Endothelial cell of umbilical vein (primary cell): Measurements from ENCODE around the gene ZNF234. TPM values are rescaled to one million over a fixed set of nuclear protein-coding genes. Genes with fewer than 3 reads are reported as not detected.

Experiments used
- BruUV-seq: library from RNA; stranded (reverse); fragments of 400-500 nt; replicated peaks from 2 replicates; lab custom pipeline; 2021; lab: Mats Ljungman, UMichigan
- CTCF ChIA-PET: fragments of 300-600, 350-600 bp; sonication (Branson Sonifier 250); formaldehyde crosslinking; loops from one replicate; lab custom pipeline; 2021; ENCODE audit warnings: antibody characterized with exemption, inconsistent platforms; lab: Charles Lee
- POLR2A ChIA-PET: fragments of 300-600, 350-600 bp; sonication (Branson Sonifier 250); formaldehyde crosslinking; loops from one replicate; lab custom pipeline; 2021; ENCODE audit warnings: antibody characterized with exemption, inconsistent platforms; lab: Charles Lee
- DNase-seq: peaks from one replicate; pipeline ENCODE4 v3.0.0-alpha.2; 2011; ENCODE audit warnings: low read depth, low spot score
- FAIRE-seq: peaks from 2 replicates; lab custom pipeline; 2011; peaks lifted over from hg19 to GRCh38; lab: Jason Lieb, UNC
- H2AFZ ChIP-seq: 2 replicates; pipeline ENCODE4 v1.6.0; 2012; ENCODE audit warnings: low read depth, low read length, control low read depth, inconsistent platforms
- H3K27ac ChIP-seq: 2 replicates; pipeline ENCODE4 v1.5.1; 2011; ENCODE audit warnings: low read depth, mild to moderate bottlenecking, control low read depth, low read length, moderate library complexity; ENCODE audit not compliant: insufficient read depth
- H3K27me3 ChIP-seq, 2 experiments: 2 replicates each; pipeline versions ENCODE4 v1.6.0 to v1.6.1; 2011; ENCODE audit warnings: low read length in 2 of 2, mixed read lengths in 1 of 2; ENCODE audit not compliant: control insufficient read depth in 2 of 2, insufficient read depth in 2 of 2
- H3K36me3 ChIP-seq, 2 experiments: 2 replicates in 1 of 2; 3 replicates in 1 of 2; pipeline ENCODE4 v1.5.1; 2011; ENCODE audit warnings: low read length in 2 of 2, mild to moderate bottlenecking in 1 of 2, moderate library complexity in 1 of 2; ENCODE audit not compliant: control insufficient read depth in 2 of 2, insufficient read depth in 2 of 2; ENCODE audit errors: extremely low read depth in 1 of 2
- H3K4me1 ChIP-seq: 3 replicates; pipeline ENCODE4 v1.5.1; 2011; ENCODE audit warnings: mild to moderate bottlenecking, low read length; ENCODE audit not compliant: control insufficient read depth, insufficient read depth; ENCODE audit errors: extremely low read depth
- H3K4me2 ChIP-seq: 2 replicates; pipeline ENCODE4 v1.6.1; 2011; ENCODE audit warnings: low read length, control low read depth, mixed read lengths; ENCODE audit not compliant: insufficient read depth
- H3K4me3 ChIP-seq, 3 experiments: fragments of 200-600 bp in 1 of 3; sonication (generic), shearing (Covaris generic) in 1 of 3; replicated peaks in 1 of 3; 2 replicates each; pipeline ENCODE4 v1.5.1; 2011 to 2016; ENCODE audit warnings: control low read depth in 3 of 3, low read length in 3 of 3, mild to moderate bottlenecking in 2 of 3, inconsistent platforms in 1 of 3, low read depth in 1 of 3, moderate library complexity in 1 of 3; ENCODE audit not compliant: insufficient read depth in 1 of 3
- H3K79me2 ChIP-seq: 2 replicates; pipeline ENCODE4 v1.6.0; 2012; ENCODE audit warnings: low read length, inconsistent platforms; ENCODE audit not compliant: control insufficient read depth, insufficient read depth
- H3K9ac ChIP-seq: replicated peaks from 2 replicates; pipeline ENCODE3; 2011; ENCODE audit warnings: low read length, control low read depth; ENCODE audit not compliant: insufficient read depth; ENCODE audit errors: extremely low read depth
- H3K9me1 ChIP-seq: replicated peaks from 3 replicates; pipeline ENCODE4 v1.6.0; 2011; ENCODE audit warnings: mild to moderate bottlenecking, low read length; ENCODE audit not compliant: control insufficient read depth, insufficient read depth; ENCODE audit errors: extremely low read depth
- H3K9me3 ChIP-seq: replicated peaks from 2 replicates; pipeline ENCODE4 v1.5.1; 2012; ENCODE audit warnings: low read length, inconsistent platforms; ENCODE audit not compliant: control insufficient read depth, insufficient read depth
- H4K20me1 ChIP-seq: replicated peaks from 2 replicates; pipeline ENCODE3; 2011; ENCODE audit warnings: mild to moderate bottlenecking, low read length; ENCODE audit not compliant: control insufficient read depth, insufficient read depth; ENCODE audit errors: extremely low read depth
- FOS ChIP-seq: IDR thresholded peaks from 2 replicates; pipeline ENCODE4 v1.6.1; 2011; ENCODE audit warnings: mild to moderate bottlenecking, low read length, moderate library complexity, borderline replicate concordance; ENCODE audit not compliant: insufficient read depth
- JUN ChIP-seq: IDR thresholded peaks from 2 replicates; pipeline ENCODE4 v1.6.1; 2011; ENCODE audit warnings: borderline replicate concordance, low read depth; ENCODE audit not compliant: insufficient read length, insufficient read depth
- MAX ChIP-seq: IDR thresholded peaks from 2 replicates; pipeline ENCODE4 v1.6.1; 2011; ENCODE audit not compliant: insufficient read depth, insufficient read length
- MYC ChIP-seq: IDR thresholded peaks from one replicate; pipeline ENCODE4 v1.6.1; 2011; ENCODE audit warnings: mild to moderate bottlenecking, low read depth, low read length
- dilution Hi-C: fragments of 300-500 bp; cut with MboI; formaldehyde crosslinking; loops from one replicate; pipeline ENCODE4 v1.15.0; 2019; ENCODE audit warnings: low sequenced_read_pairs; ENCODE audit not compliant: extremely low pct_ligation_motif_present
- intact Hi-C: fragments of 100-400 bp; cut with micrococcal nuclease; formaldehyde crosslinking; loops from one replicate; pipeline ENCODE4 v1.10.0; 2022
- polyA plus RNA-seq, 4 experiments: library from polyadenylated mRNA; depleted of rRNA in 3 of 4; stranded (reverse) in 3 of 4; unstranded in 1 of 4; fragments of >200 nt; gene quantifications; 2 replicates each; pipeline versions ENCODE4 v1.2.1 to v1.2.3, GENCODE V29; 2011 to 2012; ENCODE audit warnings: missing spikeins in 1 of 4
- total RNA-seq: library from RNA; stranded (reverse); gene quantifications from 2 replicates; pipeline ENCODE4 v1.2.3, GENCODE V29; 2021

The ZNF234 gene
- total and polyA plus RNA-seq, 2 donors (not counting 3 experiments of a cell fraction or from before 2014, with no cell fraction given) = 2.5 to 11.9 TPM

GRCh38 chr19:44107751-44108150, 33.6 kb upstream of the ZNF234 start:
- CTCF ChIA-PET = no interaction called here
- H3K9me3 ChIP-seq = peaks cover 17% of the 10 kb centered on the region
- DNase-seq = no peak
- H2AFZ ChIP-seq = no peak overlapping the region
- POLR2A ChIA-PET = no interaction called here
- peaks cover 5 to 9% of the 10 kb centered on the region in 2 experiments for H3K36me3 ChIP-seq
- H3K4me2 ChIP-seq = no peak overlapping the region
- no peak overlapping the region for H3K9ac ChIP-seq
- intact Hi-C loops (no loop called here), dilution Hi-C loops (no loop called here)
- TF ChIP-seq FOS = no peak
- TF ChIP-seq MAX = no peak
- TF ChIP-seq MYC = no peak
- H3K4me1 ChIP-seq = no peaks in the 10 kb centered on the region
- no peak for FAIRE-seq
- BruUV-seq = no TSS peak
- no peaks in the 10 kb centered on the region for H3K9me1 ChIP-seq
- H3K27me3 ChIP-seq = no peaks in the 10 kb centered on the region
- H3K79me2 ChIP-seq = no peaks in the 10 kb centered on the region
- H3K27ac ChIP-seq = no peak overlapping the region
- no peaks in the 10 kb centered on the region for H4K20me1 ChIP-seq
- no peak overlapping the region for H3K4me3 ChIP-seq

- H3K4me1 ChIP-seq = peaks cover 6% of the 10 kb centered on the region
- peaks cover 17% of the 10 kb centered on the region for H3K9me3 ChIP-seq
- H3K9me1 ChIP-seq = no peaks in the 10 kb centered on the region
- H3K27me3 ChIP-seq = no peaks in the 10 kb centered on the region
- H3K9ac ChIP-seq = no peak overlapping the region
- no peaks in the 10 kb centered on the region for H4K20me1 ChIP-seq
- intact Hi-C loops (no loop called here), dilution Hi-C loops (no loop called here)
- H3K36me3 ChIP-seq = peaks cover 3 to 9% of the 10 kb centered on the region in 2 experiments
- H2AFZ ChIP-seq = no peak overlapping the region
- DNase-seq (no peak), FAIRE-seq (no peak)
- no peak overlapping the region for H3K27ac ChIP-seq
- no peak overlapping the region for H3K4me3 ChIP-seq
- H3K4me2 ChIP-seq = no peak overlapping the region
- POLR2A ChIA-PET = no interaction called here
- BruUV-seq = no TSS peak
- CTCF ChIA-PET = no interaction called here
- no peaks in the 10 kb centered on the region for H3K79me2 ChIP-seq
- TF ChIP-seq MAX (no peak), JUN (no peak), FOS (no peak), MYC (no peak)
Measured at GRCh38 chr19:44109458-44109857, 31.9 kb upstream of the ZNF234 start.
